ENCODE results near the gene CDH4.

The CDH4 gene

DNA sequence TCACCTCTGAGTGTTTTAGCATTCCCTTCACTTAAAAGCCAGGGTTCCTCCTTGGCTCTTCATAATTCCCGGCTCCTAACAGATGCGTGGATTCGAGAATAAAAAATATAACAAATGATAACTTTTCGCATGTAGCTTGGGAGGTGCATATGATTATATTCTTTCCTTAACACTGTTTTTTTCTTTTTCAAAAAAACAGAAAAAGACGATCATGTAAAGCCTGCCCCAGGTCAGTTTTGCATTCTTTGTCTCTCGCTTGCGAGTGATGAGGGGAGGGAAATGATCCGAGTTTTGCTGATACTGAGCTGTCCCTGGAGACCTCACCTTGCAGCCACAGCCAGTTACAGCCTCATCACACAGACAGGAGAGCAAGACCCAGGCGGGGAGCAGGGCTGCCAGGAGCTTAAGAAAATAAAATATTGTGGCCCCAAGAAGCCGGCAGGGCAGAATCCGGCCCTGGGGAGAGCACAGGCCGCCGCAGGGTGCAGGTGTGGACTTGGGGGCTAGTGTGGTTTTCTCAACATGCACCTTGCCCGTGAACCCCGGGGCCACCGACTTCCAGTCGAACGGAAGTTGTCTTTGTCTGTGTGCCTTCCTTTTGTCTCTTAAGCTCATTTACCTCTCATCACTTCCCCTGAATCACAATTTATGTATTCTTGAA, 511.8 kb downstream of the CDH4 start:
- no peak for DNase-seq (ENCODE audit: low read depth, low spot score)

DNA sequence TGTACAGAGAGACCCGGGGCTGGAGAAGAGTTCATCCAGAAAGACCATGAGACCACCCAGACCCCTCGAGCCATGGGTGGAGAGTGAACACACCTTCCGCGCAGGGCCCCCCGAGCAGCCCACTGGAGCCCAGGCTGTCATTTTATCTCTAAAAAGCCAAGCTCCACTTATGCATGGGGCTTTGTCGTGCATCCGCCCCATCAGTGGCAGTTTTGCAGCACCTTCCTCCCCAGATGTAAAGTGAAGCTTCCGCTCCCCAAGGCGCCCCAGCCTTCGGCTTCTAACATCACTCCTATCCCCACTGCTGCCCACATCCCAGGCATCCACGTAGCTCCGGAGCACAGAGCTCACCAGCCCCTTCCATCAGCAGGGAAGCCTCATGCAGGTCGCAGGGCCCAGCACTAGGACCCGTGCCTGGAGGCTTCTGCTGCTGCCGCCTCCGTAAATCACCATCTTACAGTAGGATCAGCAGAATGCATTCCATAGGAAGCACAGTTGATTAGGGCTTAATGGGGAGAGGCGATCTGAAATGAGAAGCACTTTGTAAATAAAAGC, 512.5 kb downstream of the CDH4 start:
- no peak for DNase-seq (ENCODE audit: low read depth, low spot score)

- DNase-seq (ENCODE audit: low read depth, low spot score) = no peak
These were observed 513.2 kb downstream of the CDH4 start for GRCh38 chr20:61765081-61765870.

DNA sequence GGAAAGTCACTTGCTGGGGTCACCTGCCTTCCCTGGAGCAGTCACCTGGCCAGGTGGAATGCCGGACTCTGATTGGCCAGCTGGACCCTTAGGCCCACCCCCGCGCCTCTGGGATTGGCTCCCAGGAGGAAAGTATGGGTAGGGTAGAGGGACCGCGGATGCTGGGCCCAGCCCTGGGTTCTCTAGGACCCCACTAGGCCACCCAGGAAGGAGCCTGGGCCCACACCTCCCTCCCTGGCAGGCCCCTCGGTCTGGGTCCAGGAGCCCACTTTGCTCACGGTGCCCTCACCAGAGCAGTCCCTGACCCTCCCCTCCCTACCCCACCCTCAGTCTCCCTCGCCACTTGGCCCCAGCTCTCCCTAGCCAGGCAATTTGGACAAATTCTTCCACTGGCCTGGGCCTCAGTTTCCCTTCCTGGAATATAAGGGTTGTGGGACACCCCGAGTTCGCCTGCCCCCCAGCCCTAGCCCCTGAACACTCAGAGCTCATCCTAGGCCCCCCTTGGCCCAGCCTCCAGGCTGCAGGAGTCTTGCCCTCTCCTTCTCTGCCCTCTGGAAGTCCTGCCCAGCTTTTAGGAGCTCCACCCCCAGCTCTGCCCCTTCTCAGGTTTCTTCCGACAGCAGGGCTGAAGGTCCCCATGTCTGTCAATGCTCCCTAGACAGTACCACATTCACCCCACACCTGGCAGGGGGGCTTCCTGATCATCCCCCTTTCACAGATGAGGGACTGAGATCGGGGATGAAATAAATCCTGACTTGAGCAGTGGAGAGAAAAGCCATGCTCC, 514.0 kb downstream of the CDH4 start:
- no peak for DNase-seq (ENCODE audit: low read depth, low spot score)

- no peak for DNase-seq (ENCODE audit: low read depth, low spot score)
These were observed 515.0 kb downstream of the CDH4 start for GRCh38 chr20:61766921-61767610.

GRCh38 chr20:61767761-61768494, 515.9 kb downstream of the CDH4 start:
- DNase-seq (ENCODE audit: low read depth, low spot score) = no peak

GRCh38 chr20:61768571-61769285, 516.7 kb downstream of the CDH4 start:
- DNase-seq (ENCODE audit: low read depth, low spot score) = no peak

GRCh38 chr20:61769286-61769832, 517.3 kb downstream of the CDH4 start:
- no peak for DNase-seq (ENCODE audit: low read depth, low spot score)

GRCh38 chr20:61770113-61770585, 518.1 kb downstream of the CDH4 start:
- DNase-seq (ENCODE audit: low read depth, low spot score) = no peak

- no peak for DNase-seq (ENCODE audit: low read depth, low spot score)
These were observed 519.8 kb downstream of the CDH4 start for GRCh38 chr20:61771805-61772350.

GRCh38 chr20:61772828-61773631, 521.0 kb downstream of the CDH4 start:
- DNase-seq (ENCODE audit: low read depth, low spot score) = no peak

GRCh38 chr20:61773926-61774587, 522.0 kb downstream of the CDH4 start:
- no peak for DNase-seq (ENCODE audit: low read depth, low spot score)

GRCh38 chr20:61775423-61775822, 523.4 kb downstream of the CDH4 start:
- DNase-seq (ENCODE audit: low read depth, low spot score) = no peak

GRCh38 chr20:61776491-61777075, 524.5 kb downstream of the CDH4 start:
- DNase-seq (ENCODE audit: low read depth, low spot score) = no peak

DNA sequence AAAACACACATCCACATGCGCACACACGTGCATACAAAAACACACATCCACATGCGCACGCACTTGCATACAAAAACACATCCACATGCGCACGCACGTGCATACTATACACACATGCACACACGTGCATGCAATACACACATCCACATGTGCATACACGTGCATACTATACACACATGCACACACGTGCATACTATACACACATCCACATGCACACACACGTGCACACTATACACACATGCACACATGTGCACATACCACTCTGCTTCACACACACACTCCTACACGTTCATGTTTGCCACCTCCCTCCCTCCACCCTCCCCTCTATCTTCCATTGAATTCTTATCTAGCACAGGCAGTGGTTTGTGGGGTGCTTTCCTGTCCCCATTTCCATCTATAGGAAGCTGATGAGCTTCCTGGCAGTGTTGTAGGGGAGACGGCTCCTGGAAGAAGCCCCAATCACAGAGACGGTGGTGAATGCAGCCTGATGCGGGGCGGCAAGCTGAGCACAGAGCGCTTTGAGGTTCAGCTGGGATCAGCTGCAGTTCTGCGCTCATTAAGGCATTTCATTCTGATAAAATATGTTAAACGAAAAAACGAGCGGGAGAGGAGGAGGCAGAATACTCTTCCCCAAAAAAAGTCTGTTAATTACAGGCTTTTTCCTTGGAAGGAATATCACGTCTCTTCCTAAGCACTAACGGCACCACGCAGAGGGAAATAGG, 525.9 kb downstream of the CDH4 start:
- DNase-seq (ENCODE audit: low read depth, low spot score) = no peak

DNA sequence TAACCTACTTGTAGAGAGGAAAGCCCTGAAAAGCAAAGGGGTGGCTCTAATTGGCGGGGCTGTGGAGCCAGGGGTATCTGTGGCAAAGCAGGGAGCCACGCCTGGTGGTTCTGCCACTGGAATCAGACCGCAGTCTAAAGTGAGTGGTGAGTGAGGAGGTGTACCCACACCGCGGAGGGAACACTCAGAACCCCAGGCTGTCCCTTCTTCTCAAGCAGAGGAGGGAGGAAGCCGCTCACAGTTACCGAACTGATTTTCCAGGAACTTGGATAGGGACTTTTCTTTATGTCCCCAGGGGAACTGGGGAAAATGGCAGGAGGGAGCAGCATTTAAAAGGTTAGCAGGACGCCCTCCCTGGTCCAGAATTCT, 526.4 kb downstream of the CDH4 start:
- no peak for DNase-seq (ENCODE audit: low read depth, low spot score)
